Lung (tissue), 12 donors: ENCODE results near the gene GFAP. TPM values are rescaled to one million over a fixed set of nuclear protein-coding genes. Genes with fewer than 3 reads are reported as not detected.
"Not testable (repeated sequence)": the region's sequence is repeated elsewhere in the genome, so short reads cannot be mapped to it uniquely, and the experiment has no call there.

ENCODE experiments used
- ATAC-seq: fragments of 200-7000 bp; cut with Tn5 transposase; one replicate; pipeline ENCODE4 v1.9.1; 2020; ENCODE audit warnings: moderate number of reproducible peaks; ENCODE audit not compliant: insufficient read depth, low FRiP score
- DNase-seq, 3 donors: peaks; one replicate each; pipeline ENCODE4 v3.0.0-alpha.2; 2013 to 2017
- H3K27ac ChIP-seq, 2 donors: one replicate each; pipeline ENCODE4 v1.5.1; 2013; ENCODE audit warnings: mild to moderate bottlenecking in 2 of 2, moderate library complexity in 2 of 2, control low read depth in 1 of 2, inconsistent platforms in 1 of 2, low read depth in 1 of 2, low read length in 1 of 2
- H3K27me3 ChIP-seq, 3 donors: one replicate each; pipeline ENCODE4 v1.5.1; 2013; ENCODE audit warnings: low read length in 2 of 3; ENCODE audit not compliant: control insufficient read depth in 3 of 3, insufficient read depth in 3 of 3
- H3K36me3 ChIP-seq, 4 donors: one replicate each; pipeline ENCODE4 v1.5.1; 2013; ENCODE audit warnings: low read length in 4 of 4, mild to moderate bottlenecking in 1 of 4, moderate library complexity in 1 of 4; ENCODE audit not compliant: control insufficient read depth in 4 of 4, insufficient read depth in 4 of 4
- H3K4me1 ChIP-seq, 5 donors: one replicate each; pipeline ENCODE4 v1.5.1; 2013; ENCODE audit warnings: low read length in 5 of 5, mild to moderate bottlenecking in 2 of 5, moderate library complexity in 1 of 5; ENCODE audit not compliant: control insufficient read depth in 5 of 5, insufficient read depth in 5 of 5
- H3K4me3 ChIP-seq: one replicate; pipeline ENCODE4 v1.5.1; 2013; ENCODE audit warnings: mild to moderate bottlenecking, control low read depth, moderate library complexity
- H3K9ac ChIP-seq, 2 donors: one replicate each; pipeline ENCODE4 v1.5.1; 2013; ENCODE audit warnings: low read length in 2 of 2, control low read depth in 1 of 2; ENCODE audit not compliant: insufficient read depth in 1 of 2
- H3K9me3 ChIP-seq, 4 donors: one replicate each; pipeline ENCODE4 v1.5.1; 2013; ENCODE audit warnings: low read length in 3 of 4, mild to moderate bottlenecking in 1 of 4, moderate library complexity in 1 of 4; ENCODE audit not compliant: control insufficient read depth in 4 of 4, insufficient read depth in 3 of 4
- WGBS, 2 donors: extraction: QIAGEN DNeasy Blood & Tissue Kit; methylation state at CpG; one replicate each; pipeline ENCODE4 v1.1.7; 2013; 5-methylcytosine and 5-hydroxymethylcytosine counted together
- polyA plus RNA-seq, 2 donors: library from polyadenylated mRNA; stranded (reverse); fragments of 200-250 nt; gene quantifications; one replicate each; pipeline ENCODE4 v1.2.1, GENCODE V29; 2013
- total RNA-seq, 2 donors: library from RNA; depleted of rRNA in 1 of 2; stranded (reverse); fragments of >200 nt in 1 of 2; gene quantifications; one replicate each; pipeline ENCODE4 v1.2.1, GENCODE V29; 2014 to 2021
- TF ChIP-seq, protein P1 (sequence below): IDR thresholded peaks from 2 replicates; pipeline ENCODE4 v1.5.1; 2012; ENCODE audit warnings: mild to moderate bottlenecking; ENCODE audit errors: control extremely low read depth, extremely low read depth
- donor health status: control.
- donor health status: control.
- donor health status: Bipolar disorder and iron deficiency.
- donor health status: healthy.
- donor health status: DM: yes; HTN: yes; CAD: no.

GFAP gene
- total and polyA plus RNA-seq, 4 donors, result 0.25 to 0.88 (median 0.34) TPM

DNA sequence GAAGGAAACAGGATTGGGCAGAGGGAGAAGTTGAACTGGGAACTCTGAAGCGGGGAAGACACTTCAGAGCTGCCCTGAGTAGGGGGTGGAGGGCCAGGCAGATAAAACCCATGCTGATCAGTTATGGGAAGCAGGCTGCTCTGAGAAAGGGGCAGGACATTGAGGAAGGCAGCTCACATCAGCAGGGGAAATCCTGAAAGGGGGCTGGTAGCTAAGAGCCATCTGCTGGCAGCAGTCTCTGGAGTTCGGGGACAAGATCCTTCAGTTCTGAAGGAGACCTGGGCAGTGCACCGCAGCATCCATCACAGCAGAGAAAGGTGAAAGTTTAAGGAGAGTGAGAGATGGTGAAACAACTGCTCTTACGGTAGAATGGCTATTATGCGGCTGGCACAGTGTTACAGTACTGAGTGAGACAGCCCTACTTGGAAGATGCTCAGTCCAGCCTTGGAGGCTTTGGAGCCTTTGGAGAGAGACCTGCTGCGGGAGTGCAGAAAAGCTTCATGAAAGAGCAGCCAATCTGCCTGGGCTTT, 37.7 kb upstream of the GFAP start:
- no peak for DNase-seq
- Histone ChIP-seq H3K4me3 (no peak overlapping the region), H3K9me3 (peaks cover 0 to 6% (median 0%) of the 10 kb centered on the region in 4 donors), H3K27me3 (no peaks in the 10 kb centered on the region), H3K36me3 (no peaks in the 10 kb centered on the region), H3K9ac (no peak overlapping the region), H3K4me1 (peaks cover 0 to 4% (median 0%) of the 10 kb centered on the region in 5 donors), H3K27ac (no peak overlapping the region)
- no peak for ATAC-seq
- TF ChIP-seq, protein P1, sequence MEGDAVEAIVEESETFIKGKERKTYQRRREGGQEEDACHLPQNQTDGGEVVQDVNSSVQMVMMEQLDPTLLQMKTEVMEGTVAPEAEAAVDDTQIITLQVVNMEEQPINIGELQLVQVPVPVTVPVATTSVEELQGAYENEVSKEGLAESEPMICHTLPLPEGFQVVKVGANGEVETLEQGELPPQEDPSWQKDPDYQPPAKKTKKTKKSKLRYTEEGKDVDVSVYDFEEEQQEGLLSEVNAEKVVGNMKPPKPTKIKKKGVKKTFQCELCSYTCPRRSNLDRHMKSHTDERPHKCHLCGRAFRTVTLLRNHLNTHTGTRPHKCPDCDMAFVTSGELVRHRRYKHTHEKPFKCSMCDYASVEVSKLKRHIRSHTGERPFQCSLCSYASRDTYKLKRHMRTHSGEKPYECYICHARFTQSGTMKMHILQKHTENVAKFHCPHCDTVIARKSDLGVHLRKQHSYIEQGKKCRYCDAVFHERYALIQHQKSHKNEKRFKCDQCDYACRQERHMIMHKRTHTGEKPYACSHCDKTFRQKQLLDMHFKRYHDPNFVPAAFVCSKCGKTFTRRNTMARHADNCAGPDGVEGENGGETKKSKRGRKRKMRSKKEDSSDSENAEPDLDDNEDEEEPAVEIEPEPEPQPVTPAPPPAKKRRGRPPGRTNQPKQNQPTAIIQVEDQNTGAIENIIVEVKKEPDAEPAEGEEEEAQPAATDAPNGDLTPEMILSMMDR, result no peak
- 76 to 83% methylated on average over 6 of the region's 6 CpGs for WGBS, 2 donors

DNA sequence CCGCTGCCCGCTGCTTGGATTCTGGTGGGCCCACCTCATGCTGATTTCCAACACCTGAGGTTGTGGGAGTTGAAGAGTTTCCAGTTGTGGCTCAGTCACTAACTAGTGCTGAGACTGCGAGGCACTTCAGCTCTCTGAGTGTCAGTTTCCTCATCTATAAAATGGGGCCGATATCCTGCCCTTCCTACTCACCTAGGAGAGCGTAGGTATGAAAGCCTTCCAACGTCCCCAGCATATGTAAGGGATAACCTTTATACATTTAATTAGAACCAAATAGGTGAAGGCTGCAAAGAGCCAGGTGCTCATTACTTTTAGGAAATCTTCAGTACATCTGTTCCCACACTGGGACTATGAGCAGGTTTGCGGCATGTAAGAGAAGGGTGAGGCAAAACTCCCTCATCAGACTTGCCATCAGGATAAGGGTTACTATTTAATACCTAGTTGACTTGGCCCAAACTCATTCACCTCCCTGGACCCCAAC, 33.1 kb upstream of the GFAP start:
- Histone ChIP-seq H3K27me3 (no peaks in the 10 kb centered on the region), H3K4me1 (peaks cover 0 to 10% (median 0%) of the 10 kb centered on the region in 5 donors), H3K27ac (peak overlapping the region in 1 of 2 donors; percentile 85), H3K9ac (peak overlapping the region in 1 of 2 donors; percentile 80), H3K36me3 (no peaks in the 10 kb centered on the region), H3K4me3 (peak overlapping the region; percentile 57), H3K9me3 (peaks cover 0 to 4% (median 0%) of the 10 kb centered on the region in 4 donors)
- ATAC-seq, result no peak
- 65 to 67% methylated on average over 7 of the region's 7 CpGs for WGBS, 2 donors
- TF ChIP-seq, protein P1, result no peak
- no peak for DNase-seq

DNA sequence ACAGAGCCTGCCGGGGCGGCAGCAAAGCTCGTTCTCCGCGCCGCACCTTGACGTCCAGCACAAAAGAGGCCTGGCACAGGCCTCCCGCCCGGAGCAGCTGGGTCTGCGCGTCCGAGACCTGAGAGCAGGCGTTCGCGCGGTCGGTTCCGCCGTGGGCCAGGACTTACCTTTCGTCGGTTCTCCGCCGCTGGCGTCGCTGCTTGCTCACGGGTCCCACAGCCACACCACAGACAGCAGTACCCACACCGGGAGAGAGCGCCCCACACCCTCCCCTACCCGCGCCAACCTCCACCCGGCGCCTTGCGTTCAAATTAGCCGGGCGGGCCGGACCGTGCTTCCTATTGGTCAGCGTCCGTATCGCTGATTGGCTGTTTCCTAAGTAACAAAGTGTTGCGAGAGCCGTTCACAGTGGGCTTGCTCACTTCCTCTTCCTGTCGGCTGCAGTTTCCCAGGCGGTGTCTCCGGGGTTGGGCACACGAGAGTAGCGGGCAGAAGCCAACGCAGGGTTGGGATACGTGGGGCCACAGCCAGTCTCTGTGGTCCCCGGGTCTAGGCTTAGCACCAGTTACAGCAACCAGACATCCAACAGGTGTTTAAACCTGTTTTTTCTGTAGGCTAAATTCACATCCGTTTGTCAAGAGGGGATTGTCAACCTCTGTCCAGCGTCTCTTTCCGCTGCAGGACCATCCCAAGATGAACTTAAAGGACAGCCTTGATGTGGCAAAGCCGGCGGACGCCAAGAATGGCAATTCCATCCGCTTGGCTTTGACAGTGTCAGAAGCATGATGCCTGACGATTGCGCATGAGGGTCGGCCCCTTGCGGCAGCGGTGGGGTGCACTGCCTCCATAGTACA, 32.4 kb upstream of the GFAP start, which contains the start of gene KIF18B:
KIF18B (minus strand) TSS at position 313 of the 854 bp plus-strand sequence. CDS start 11,429 bp downstream, outside the sequence.
- H3K27ac ChIP-seq, result peak within 1 kb of the TSS in 1 of 2 donors; percentile 85
- H3K4me3 ChIP-seq, result peak within 1 kb of the TSS; percentile 57
- H3K9me3 ChIP-seq, result no peaks in the 10 kb centered on the region
- no peaks in the 10 kb centered on the region for H3K36me3 ChIP-seq
- ATAC-seq (peak; percentile 97), DNase-seq (peak; percentile 93 to 97 (median 96))
- peaks cover 0 to 10% (median 0%) of the 10 kb centered on the region in 5 donors for H3K4me1 ChIP-seq
- 1 to 2% methylated on average over 61 to 62 of the region's 62 CpGs for WGBS, 2 donors
- H3K27me3 ChIP-seq, result no peaks in the 10 kb centered on the region
- TF ChIP-seq, protein P1, result no peak
- H3K9ac ChIP-seq, result peak within 1 kb of the TSS; percentile 27 to 80

DNA sequence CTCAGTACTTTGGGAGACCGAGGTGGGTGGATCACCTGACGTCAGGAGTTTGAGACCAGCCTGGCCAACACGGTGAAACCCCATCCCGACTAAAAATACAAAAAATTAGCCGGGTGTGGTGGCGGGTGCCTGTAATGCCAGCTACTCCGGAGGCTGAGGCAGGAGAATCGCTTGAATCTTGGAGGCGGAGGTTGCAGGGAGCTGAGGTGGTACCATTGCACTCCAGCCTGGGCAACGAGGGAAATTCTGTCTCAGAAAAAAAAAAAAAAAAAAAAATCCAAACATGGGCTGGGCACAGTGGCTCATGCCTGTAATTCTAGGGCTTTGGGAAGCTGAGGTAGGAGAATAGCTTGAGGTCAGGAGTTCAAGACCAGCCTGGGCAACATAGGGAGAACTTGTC, 30.4 kb upstream of the GFAP start:
- ATAC-seq, H3K36me3 ChIP-seq, H3K9ac ChIP-seq, H3K27ac ChIP-seq, H3K27me3 ChIP-seq, DNase-seq, H3K9me3 ChIP-seq, H3K4me1 ChIP-seq, H3K4me3 ChIP-seq: not testable (repeated sequence)
- WGBS, 2 donors, result 96% methylated on average over 9 to 10 of the region's 10 CpGs
